ENCODE data around the gene BAZ2B. TPM values are rescaled to one million over a fixed set of nuclear protein-coding genes. Genes with fewer than 3 reads are reported as not detected.

Gene BAZ2B
- total RNA-seq, 1 donor: 63.5 TPM

DNA sequence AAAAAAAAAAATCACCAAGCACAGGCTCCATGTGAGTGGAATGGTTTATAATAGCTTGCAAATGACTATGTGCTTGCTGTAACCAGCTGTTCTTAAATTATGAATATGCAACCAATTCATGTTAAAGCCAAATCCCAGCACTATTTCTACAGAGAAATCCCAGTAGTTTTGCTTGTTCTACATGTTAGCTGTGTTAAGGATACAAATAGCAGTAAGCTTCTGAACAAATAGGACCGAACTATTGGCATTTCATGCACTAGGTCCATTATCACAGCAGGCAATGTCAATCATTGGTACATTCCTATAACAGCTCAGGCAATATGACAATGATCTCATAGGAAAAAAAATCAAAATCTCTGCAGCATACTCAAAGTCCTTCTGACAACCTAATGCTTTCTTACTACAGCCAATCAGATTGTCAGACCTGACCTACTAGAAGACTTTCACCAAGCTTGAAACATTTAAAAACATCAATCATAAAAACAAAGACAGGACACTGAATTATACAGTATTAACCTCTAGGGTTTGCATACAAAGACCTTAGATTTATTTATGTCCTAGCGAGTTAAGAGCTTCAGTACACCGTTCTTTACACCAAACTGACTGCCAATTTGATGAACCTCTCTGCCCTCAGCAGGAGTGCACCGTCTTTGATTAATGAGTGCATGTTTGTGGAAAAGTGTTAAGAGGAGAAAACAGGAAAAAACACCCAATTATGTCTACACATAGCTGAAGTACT lies 6.4 kb downstream of the BAZ2B start:
- no peak for DNase-seq (ENCODE audit: low read depth)
- no peak overlapping the region for H3K4me3 ChIP-seq (ENCODE audit: low read depth, low read length)
- TF ChIP-seq, protein P1, sequence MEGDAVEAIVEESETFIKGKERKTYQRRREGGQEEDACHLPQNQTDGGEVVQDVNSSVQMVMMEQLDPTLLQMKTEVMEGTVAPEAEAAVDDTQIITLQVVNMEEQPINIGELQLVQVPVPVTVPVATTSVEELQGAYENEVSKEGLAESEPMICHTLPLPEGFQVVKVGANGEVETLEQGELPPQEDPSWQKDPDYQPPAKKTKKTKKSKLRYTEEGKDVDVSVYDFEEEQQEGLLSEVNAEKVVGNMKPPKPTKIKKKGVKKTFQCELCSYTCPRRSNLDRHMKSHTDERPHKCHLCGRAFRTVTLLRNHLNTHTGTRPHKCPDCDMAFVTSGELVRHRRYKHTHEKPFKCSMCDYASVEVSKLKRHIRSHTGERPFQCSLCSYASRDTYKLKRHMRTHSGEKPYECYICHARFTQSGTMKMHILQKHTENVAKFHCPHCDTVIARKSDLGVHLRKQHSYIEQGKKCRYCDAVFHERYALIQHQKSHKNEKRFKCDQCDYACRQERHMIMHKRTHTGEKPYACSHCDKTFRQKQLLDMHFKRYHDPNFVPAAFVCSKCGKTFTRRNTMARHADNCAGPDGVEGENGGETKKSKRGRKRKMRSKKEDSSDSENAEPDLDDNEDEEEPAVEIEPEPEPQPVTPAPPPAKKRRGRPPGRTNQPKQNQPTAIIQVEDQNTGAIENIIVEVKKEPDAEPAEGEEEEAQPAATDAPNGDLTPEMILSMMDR (IDR thresholded peaks at IDR 0.05; ENCODE audit: insufficient read depth, low read depth, low read length): no peak

DNA sequence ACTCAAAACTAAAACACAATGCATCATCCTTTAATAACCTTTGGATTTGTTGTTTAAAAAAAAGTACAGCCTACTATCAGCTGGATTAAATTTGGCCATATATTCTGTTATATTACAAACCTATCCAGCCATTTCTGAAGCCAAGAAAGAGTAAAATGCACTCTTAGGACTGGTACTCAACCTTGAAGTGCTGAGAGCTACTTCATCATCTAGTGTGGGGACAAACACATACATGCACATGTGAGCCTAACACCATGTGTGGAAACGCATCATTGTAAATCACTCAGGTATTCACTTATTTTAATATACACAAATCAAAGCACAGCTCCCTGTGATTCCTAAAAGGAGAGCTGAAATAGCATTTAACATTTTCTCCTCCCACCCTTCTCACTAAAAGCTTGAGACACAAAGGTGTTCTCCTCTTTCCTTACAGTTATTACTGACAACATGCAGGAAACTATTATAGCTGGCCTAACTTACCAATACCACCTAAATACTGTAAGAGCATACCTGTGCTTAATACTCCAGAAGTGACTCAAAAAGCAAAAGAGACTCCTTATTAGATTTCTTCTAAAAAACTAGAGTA lies 7.5 kb downstream of the BAZ2B start:
- no peak for DNase-seq (ENCODE audit: low read depth)
- no peak overlapping the region for H3K4me3 ChIP-seq (ENCODE audit: low read depth, low read length)
- TF ChIP-seq, protein P1 (IDR thresholded peaks at IDR 0.05; ENCODE audit: insufficient read depth, low read depth, low read length): no peak

DNA sequence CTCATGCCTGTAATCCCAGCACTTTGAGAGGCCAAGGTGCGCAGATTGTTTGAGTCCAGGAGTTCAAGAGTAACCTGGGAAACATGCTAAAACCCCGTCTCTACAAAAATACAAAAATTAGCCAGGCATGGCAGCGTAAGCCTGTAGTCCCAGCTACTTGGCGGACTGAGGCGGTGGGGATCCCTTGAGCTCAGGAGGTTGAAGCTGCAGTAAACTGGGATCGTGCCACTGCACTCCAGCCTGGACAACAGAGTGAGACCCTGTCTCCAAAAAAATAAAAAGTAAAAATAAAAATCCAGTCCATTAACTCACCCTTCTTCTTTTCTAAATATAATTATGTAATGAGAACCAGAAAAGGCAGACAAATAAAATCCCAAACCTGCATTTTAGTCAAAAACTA lies 8.2 kb downstream of the BAZ2B start:
- TF ChIP-seq, protein P1 (IDR thresholded peaks at IDR 0.05; ENCODE audit: insufficient read depth, low read depth, low read length): no peak
- DNase-seq (ENCODE audit: low read depth): no peak

DNA sequence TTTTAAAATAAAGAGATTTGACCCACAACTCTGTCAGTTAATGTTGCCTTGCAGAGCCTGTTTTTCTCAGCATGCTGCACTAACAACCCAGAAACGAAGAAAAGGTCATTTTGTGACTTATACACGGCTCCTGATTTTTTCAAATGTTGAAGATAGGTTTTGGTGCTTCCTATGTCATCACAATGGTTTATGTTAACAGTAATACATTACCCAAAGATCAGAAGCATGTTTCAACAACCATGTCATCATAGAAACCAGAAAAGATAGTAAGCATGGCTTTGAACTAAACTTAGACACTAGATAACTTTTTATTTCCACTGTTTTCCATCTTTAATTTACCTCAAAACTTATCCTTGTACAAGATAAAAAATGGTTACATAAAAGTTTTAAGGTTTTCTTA lies 10.1 kb downstream of the BAZ2B start:
- peak; percentile 18 for DNase-seq (ENCODE audit: low read depth)
- TF ChIP-seq, protein P1 (IDR thresholded peaks at IDR 0.05; ENCODE audit: insufficient read depth, low read depth, low read length): no peak
- no peak overlapping the region for H3K4me3 ChIP-seq (ENCODE audit: low read depth, low read length)

More for the DNA sequence above, 8.2 kb downstream of the BAZ2B start:
- H3K4me3 ChIP-seq (ENCODE audit: low read depth, low read length): no peak overlapping the region

DNA sequence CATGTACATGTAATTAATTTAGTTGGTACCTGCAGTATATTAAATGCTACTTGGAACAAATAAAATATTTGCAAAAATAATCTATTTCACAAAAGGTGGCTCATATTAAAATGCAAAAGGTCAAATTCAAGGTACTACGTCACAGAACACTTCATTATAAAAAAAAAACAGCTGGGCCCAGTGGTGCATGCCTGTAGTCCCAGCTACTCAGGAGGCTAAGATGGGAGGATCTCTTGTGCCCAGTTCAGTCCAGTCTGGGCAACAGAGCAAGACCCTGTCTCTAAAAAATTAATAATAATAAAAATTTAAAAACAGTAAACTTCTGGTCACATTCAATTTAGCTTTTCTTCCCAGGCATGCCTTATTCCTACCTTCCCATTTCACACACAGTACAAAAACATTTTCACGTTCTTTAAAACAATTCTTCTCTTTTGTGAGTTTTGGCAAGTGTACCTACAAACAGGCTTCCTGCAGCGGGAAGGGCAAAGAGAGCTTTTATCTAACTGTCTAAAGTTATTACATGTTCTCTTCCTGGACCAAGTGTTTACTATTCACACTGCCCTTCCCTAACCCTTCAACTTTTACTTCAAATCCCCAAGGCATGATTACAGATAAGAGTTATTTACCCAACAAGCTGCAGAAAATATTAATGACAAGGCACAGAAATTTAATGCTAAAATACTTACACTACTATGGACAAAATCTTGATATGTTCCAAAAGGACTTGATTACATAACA lies 10.7 kb downstream of the BAZ2B start:
- TF ChIP-seq, protein P1 (IDR thresholded peaks at IDR 0.05; ENCODE audit: insufficient read depth, low read depth, low read length): no peak
- H3K4me3 ChIP-seq (ENCODE audit: low read depth, low read length): no peak overlapping the region
- DNase-seq (ENCODE audit: low read depth): peak; percentile 24

DNA sequence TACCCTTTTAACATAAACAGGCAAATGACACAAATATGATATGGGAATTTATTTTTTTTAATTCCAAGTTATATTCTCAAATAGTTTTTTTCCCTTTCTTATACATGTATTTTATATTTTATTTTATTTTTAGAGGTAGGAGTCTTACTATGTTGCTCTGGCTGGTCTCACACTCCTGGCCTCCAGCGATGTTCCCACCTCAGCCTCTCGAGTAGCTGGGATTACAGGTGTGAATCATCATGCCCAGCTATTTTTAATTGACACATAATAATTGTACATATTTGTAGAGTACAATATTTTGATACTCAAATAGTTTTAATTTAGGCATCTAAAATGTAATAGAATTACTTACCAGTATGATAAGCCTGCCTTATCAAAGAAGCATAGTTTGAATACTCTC lies 12.2 kb downstream of the BAZ2B start:
- H3K4me3 ChIP-seq (ENCODE audit: low read depth, low read length): no peak overlapping the region
- TF ChIP-seq, protein P1 (IDR thresholded peaks at IDR 0.05; ENCODE audit: insufficient read depth, low read depth, low read length): no peak
- DNase-seq (ENCODE audit: low read depth): no peak
